ENCODE data around the gene CCM2. TPM values are rescaled to one million over a fixed set of nuclear protein-coding genes. Genes with fewer than 3 reads are reported as not detected.

The CCM2 gene
- total and polyA plus RNA-seq, 2 experiments from 2014 or later: 24.9 to 40.1 TPM

GRCh38 chr7:45066409-45066808 is 66.4 kb downstream of the CCM2 start:
- H3K27ac Mint-ChIP-seq: no peak overlapping the region
- no peak for ATAC-seq
- no peaks in the 10 kb centered on the region for H3K9me3 Mint-ChIP-seq
- DNase-seq (ENCODE audit: low spot score): no peak
- H3K4me1 ChIP-seq (ENCODE audit: insufficient read depth): no peaks in the 10 kb centered on the region
- H3K79me2 ChIP-seq (replicated peaks; ENCODE audit: insufficient read depth): 0 out of 2 replicates have a peak, but pooled peaks cover 3% of the 10 kb centered on the region
- no peak overlapping the region for H3K4me3 ChIP-seq
- H2AFZ ChIP-seq: no peak overlapping the region
- H3K4me3 Mint-ChIP-seq: no peak overlapping the region
- TF ChIP-seq REST (IDR thresholded peaks at IDR 0.05; ENCODE audit: unreplicated experiment) (no peak), NANOG (IDR thresholded peaks at IDR 0.05; ENCODE audit: borderline replicate concordance) (no peak), CTCF (conservative IDR thresholded peaks at IDR 0.05; ENCODE audit: low read depth in 2 of 2) (no peak), ETS1 (IDR thresholded peaks at IDR 0.05) (no peak), CREB1 (CRISPR knock-in tag; IDR thresholded peaks at IDR 0.05; ENCODE audit: low read depth) (no peak), EZH2 (IDR thresholded peaks at IDR 0.05; ENCODE audit: low read depth, unreplicated experiment) (no peak), JUNB (IDR thresholded peaks at IDR 0.05; ENCODE audit: unreplicated experiment) (no peak), ZNF114 (CRISPR knock-in tag; IDR thresholded peaks at IDR 0.05) (no peak), STAT1 (IDR thresholded peaks at IDR 0.05; ENCODE audit: unreplicated experiment) (no peak), ZNF462 (CRISPR knock-in tag; IDR thresholded peaks at IDR 0.05) (no peak), POLR2AphosphoS5 (IDR thresholded peaks at IDR 0.05; ENCODE audit: low read depth) (no peak), EZH2phosphoT487 (IDR thresholded peaks at IDR 0.05; ENCODE audit: unreplicated experiment) (no peak), ZNF331 (CRISPR knock-in tag; IDR thresholded peaks at IDR 0.05; ENCODE audit: low read depth) (no peak)
- no peak overlapping the region for H3K4me2 ChIP-seq
- peaks cover 2% of the 10 kb centered on the region for H3K27me3 Mint-ChIP-seq (ENCODE audit: insufficient read depth, low read depth, poor library complexity)
- H4K20me1 ChIP-seq (replicated peaks; ENCODE audit: insufficient read depth): no peaks in the 10 kb centered on the region; the same call in none of the 2 replicates
- no peaks in the 10 kb centered on the region for H3K27me3 ChIP-seq (ENCODE audit: insufficient read depth)
- H3K4me1 Mint-ChIP-seq: no peaks in the 10 kb centered on the region
- no peaks in the 10 kb centered on the region for H3F3A ChIP-seq (replicated peaks; ENCODE audit: low read depth)
- H3K36me3 ChIP-seq (ENCODE audit: insufficient read depth): no peaks in the 10 kb centered on the region
- H3K36me3 Mint-ChIP-seq (ENCODE audit: low read depth): peaks cover 8% of the 10 kb centered on the region; the same call in 2 of the 3 replicates
- H3K9me2 ChIP-seq (ENCODE audit: insufficient read depth): no peaks in the 10 kb centered on the region
- no peak overlapping the region for H3K27ac ChIP-seq (ENCODE audit: low read depth)

Data from GM23338 (cell line).